D341Med (cell line): ENCODE measurements around the gene GSG1L.

Source experiments
- DNase-seq: peaks from one replicate; pipeline ENCODE4 v3.0.0; 2012; ENCODE audit warnings: low spot score

Gene GSG1L

GRCh38 chr16:28013878-28014277 is 49.6 kb downstream of the GSG1L start:
- no peak for DNase-seq

- DNase-seq, result no peak
Observed at GRCh38 chr16:28013392-28013791, 50.1 kb downstream of the GSG1L start.

- DNase-seq, result no peak
Observed at GRCh38 chr16:28011971-28012445, 51.5 kb downstream of the GSG1L start.

- DNase-seq, result no peak
Observed at GRCh38 chr16:28011223-28011622, 52.3 kb downstream of the GSG1L start.

GRCh38 chr16:28010671-28011070 is 52.8 kb downstream of the GSG1L start:
- no peak for DNase-seq

- no peak for DNase-seq
Observed at GRCh38 chr16:28009586-28010373, 53.7 kb downstream of the GSG1L start.

GRCh38 chr16:28003923-28004322 is 59.6 kb downstream of the GSG1L start:
- DNase-seq, result no peak

- no peak for DNase-seq
Observed at GRCh38 chr16:28003021-28003865, 60.3 kb downstream of the GSG1L start.

GRCh38 chr16:28001642-28002041 is 61.9 kb downstream of the GSG1L start:
- DNase-seq, result no peak

- no peak for DNase-seq
Observed at GRCh38 chr16:28001184-28001583, 62.3 kb downstream of the GSG1L start.

GRCh38 chr16:28000314-28001169 is 63.0 kb downstream of the GSG1L start:
- DNase-seq, result no peak

GRCh38 chr16:27999687-28000086 is 63.8 kb downstream of the GSG1L start:
- no peak for DNase-seq

- no peak for DNase-seq
Observed at GRCh38 chr16:27995378-27995777, 68.1 kb downstream of the GSG1L start.

- DNase-seq, result no peak
Observed at GRCh38 chr16:27994686-27995085, 68.8 kb downstream of the GSG1L start.

- no peak for DNase-seq
Observed at GRCh38 chr16:27993587-27993986, 69.9 kb downstream of the GSG1L start.

- no peak for DNase-seq
Observed at GRCh38 chr16:27991876-27992275, 71.6 kb downstream of the GSG1L start.

- no peak for DNase-seq
Observed at GRCh38 chr16:27985981-27986380, 77.5 kb downstream of the GSG1L start.

- no peak for DNase-seq
Observed at GRCh38 chr16:27984121-27984520, 79.4 kb downstream of the GSG1L start.

- DNase-seq, result no peak
Observed at GRCh38 chr16:27983244-27983643, 80.3 kb downstream of the GSG1L start.

- no peak for DNase-seq
Observed at GRCh38 chr16:27982184-27982583, 81.3 kb downstream of the GSG1L start.

- DNase-seq, result peak; percentile 77
Observed at GRCh38 chr16:27980919-27981700, 82.4 kb downstream of the GSG1L start.
